Breast epithelium (tissue), 3 donors: ENCODE results near the gene NEGR1.

Experiments used
- CTCF ChIP-seq, 3 donors: fragments of 450-650 bp; IDR thresholded peaks; one replicate each; pipeline ENCODE4 v1.5.1; 2016 to 2017; ENCODE audit warnings: antibody characterized with exemption in 3 of 3, mild to moderate bottlenecking in 3 of 3, moderate library complexity in 3 of 3
- POLR2A ChIP-seq: fragments of 450-650 bp; IDR thresholded peaks from one replicate; pipeline ENCODE4 v1.6.1; 2016; ENCODE audit warnings: antibody characterized with exemption, mild to moderate bottlenecking, moderate library complexity

- no peak for TF ChIP-seq POLR2A
- TF ChIP-seq CTCF (IDR thresholded peaks at IDR 0.05) = no peak
These were observed 382.5 kb downstream of the NEGR1 start for GRCh38 chr1:71899881-71900280.
